Natural killer cell (primary cell): ENCODE results near the gene FOXJ2. TPM values are rescaled to one million over a fixed set of nuclear protein-coding genes. Genes with fewer than 3 reads are reported as not detected.
"Not testable (repeated sequence)": the region's sequence is repeated elsewhere in the genome, so short reads cannot be mapped to it uniquely, and the experiment has no call there.

Experiments
- ATAC-seq, 3 donors: fragments of 150-1000 bp in 2 of 3; fragments of 200-7000 bp in 1 of 3; cut with Tn5 transposase; 1 replicate in 1 of 3; 2 replicates in 2 of 3; pipeline ENCODE4 v1.10.0; 2021; ENCODE audit warnings: mild to moderate bottlenecking in 2 of 3, moderate library complexity in 2 of 3
- DNase-seq, 2 donors: peaks; one replicate each; pipeline versions ENCODE4 v3.0.0 to v3.0.0-alpha.2; 2013 to 2021; ENCODE audit warnings: mixed read lengths in 1 of 2
- H3K27ac ChIP-seq: one replicate; pipeline ENCODE4 v1.5.1; 2013; ENCODE audit warnings: mild to moderate bottlenecking, low read length
- H3K27me3 ChIP-seq: one replicate; pipeline ENCODE4 v1.6.1; 2013; ENCODE audit warnings: low read length; ENCODE audit not compliant: control insufficient read depth, insufficient read depth
- H3K36me3 ChIP-seq: one replicate; pipeline ENCODE4 v1.6.1; 2013; ENCODE audit warnings: low read length; ENCODE audit not compliant: control insufficient read depth, insufficient read depth
- H3K4me1 ChIP-seq: one replicate; pipeline ENCODE4 v1.6.1; 2013; ENCODE audit warnings: low read length; ENCODE audit not compliant: control insufficient read depth, insufficient read depth
- H3K4me3 ChIP-seq: one replicate; pipeline ENCODE4 v1.5.1; 2013; ENCODE audit warnings: low read length
- H3K9me3 ChIP-seq: one replicate; pipeline ENCODE4 v1.6.1; 2013; ENCODE audit warnings: low read length; ENCODE audit not compliant: control insufficient read depth, insufficient read depth
- H3K27ac Mint-ChIP-seq, 2 donors: one replicate each; pipeline ENCODE4 v1.8.0; 2022; ENCODE audit warnings: mild to moderate bottlenecking in 2 of 2, mixed read lengths in 2 of 2, moderate library complexity in 1 of 2
- H3K27me3 Mint-ChIP-seq, 2 donors: one replicate each; pipeline ENCODE4 v1.8.0; 2022; ENCODE audit warnings: low read depth in 2 of 2, mixed read lengths in 2 of 2
- H3K36me3 Mint-ChIP-seq: one replicate; pipeline ENCODE4 v1.8.0; 2022; ENCODE audit warnings: mixed read lengths
- H3K4me1 Mint-ChIP-seq, 2 donors: one replicate each; pipeline ENCODE4 v1.8.0; 2022; ENCODE audit warnings: mixed read lengths in 2 of 2
- H3K4me3 Mint-ChIP-seq: one replicate; pipeline ENCODE4 v1.8.0; 2022; ENCODE audit warnings: mild to moderate bottlenecking, moderate library complexity, mixed read lengths
- H3K9me3 Mint-ChIP-seq, 2 donors: one replicate each; pipeline ENCODE4 v1.8.0; 2022; ENCODE audit warnings: mixed read lengths in 2 of 2
- whole genome bisulfite sequencing: methylation state at CpG from one replicate; pipeline ENCODE4 v1.1.7; 2013; ENCODE audit warnings: missing lambda C conversion rate; ENCODE audit not compliant: insufficient coverage; 5-methylcytosine and 5-hydroxymethylcytosine counted together
- intact Hi-C: fragments of 100-400 bp; cut with micrococcal nuclease; formaldehyde crosslinking; loops from one replicate; pipeline ENCODE4 v1.14.2; 2022
- total RNA-seq, 4 donors: library from RNA; stranded (reverse); fragments of 120-200 nt in 1 of 4; gene quantifications; one replicate each; pipeline versions ENCODE4 v1.2.3 to v1.2.4, GENCODE V29; 2013 to 2022
- TF ChIP-seq, protein P1 (sequence below): fragments of 200-600 bp; IDR thresholded peaks from one replicate; pipeline ENCODE4 v1.8.0; 2022; ENCODE audit warnings: antibody characterized with exemption

FOXJ2 gene
- total RNA-seq, 3 donors from 2014 or later (not counting 1 experiment from before 2014, with no cell fraction given), result 27.8 to 28.5 (median 28.4) TPM

DNA sequence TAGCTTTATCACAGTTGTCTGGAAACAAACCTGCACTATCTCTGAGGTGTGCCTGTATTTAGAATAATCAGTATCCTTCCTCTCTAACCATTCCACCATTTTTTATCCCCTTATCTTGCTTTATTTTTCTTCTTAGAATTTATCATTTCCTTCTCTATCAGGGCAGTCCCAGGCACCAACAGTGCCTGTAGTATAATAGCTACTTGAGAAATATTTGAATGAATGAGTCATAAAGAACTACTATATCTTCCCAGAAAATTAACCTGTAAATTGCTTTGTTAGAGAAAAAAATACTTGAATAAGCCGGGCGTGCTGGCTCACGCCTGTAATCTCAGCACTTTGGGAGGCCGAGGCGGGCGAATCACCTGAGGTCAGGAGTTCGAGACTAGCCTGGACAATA lies 21.2 kb upstream of the FOXJ2 start:
- TF ChIP-seq, protein P1, sequence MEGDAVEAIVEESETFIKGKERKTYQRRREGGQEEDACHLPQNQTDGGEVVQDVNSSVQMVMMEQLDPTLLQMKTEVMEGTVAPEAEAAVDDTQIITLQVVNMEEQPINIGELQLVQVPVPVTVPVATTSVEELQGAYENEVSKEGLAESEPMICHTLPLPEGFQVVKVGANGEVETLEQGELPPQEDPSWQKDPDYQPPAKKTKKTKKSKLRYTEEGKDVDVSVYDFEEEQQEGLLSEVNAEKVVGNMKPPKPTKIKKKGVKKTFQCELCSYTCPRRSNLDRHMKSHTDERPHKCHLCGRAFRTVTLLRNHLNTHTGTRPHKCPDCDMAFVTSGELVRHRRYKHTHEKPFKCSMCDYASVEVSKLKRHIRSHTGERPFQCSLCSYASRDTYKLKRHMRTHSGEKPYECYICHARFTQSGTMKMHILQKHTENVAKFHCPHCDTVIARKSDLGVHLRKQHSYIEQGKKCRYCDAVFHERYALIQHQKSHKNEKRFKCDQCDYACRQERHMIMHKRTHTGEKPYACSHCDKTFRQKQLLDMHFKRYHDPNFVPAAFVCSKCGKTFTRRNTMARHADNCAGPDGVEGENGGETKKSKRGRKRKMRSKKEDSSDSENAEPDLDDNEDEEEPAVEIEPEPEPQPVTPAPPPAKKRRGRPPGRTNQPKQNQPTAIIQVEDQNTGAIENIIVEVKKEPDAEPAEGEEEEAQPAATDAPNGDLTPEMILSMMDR, result no peak
- intact Hi-C loops, result no loop called here
- ATAC-seq (no peak), DNase-seq (no peak)
- H3K36me3 ChIP-seq, result no peaks in the 10 kb centered on the region
- H3K36me3 Mint-ChIP-seq, result no peaks in the 10 kb centered on the region
- H3K9me3 ChIP-seq, result no peaks in the 10 kb centered on the region
- H3K27me3 Mint-ChIP-seq, result peaks cover 22% of the 10 kb centered on the region in 2 donors
- H3K9me3 Mint-ChIP-seq, result no peaks in the 10 kb centered on the region
- no peaks in the 10 kb centered on the region for H3K4me1 Mint-ChIP-seq
- H3K4me3 ChIP-seq, result no peak overlapping the region
- no peak overlapping the region for H3K27ac ChIP-seq
- WGBS, result 95% methylated on average over 7 of the region's 7 CpGs
- no peaks in the 10 kb centered on the region for H3K4me1 ChIP-seq
- no peak overlapping the region for H3K4me3 Mint-ChIP-seq
- no peaks in the 10 kb centered on the region for H3K27me3 ChIP-seq
- no peak overlapping the region for H3K27ac Mint-ChIP-seq

DNA sequence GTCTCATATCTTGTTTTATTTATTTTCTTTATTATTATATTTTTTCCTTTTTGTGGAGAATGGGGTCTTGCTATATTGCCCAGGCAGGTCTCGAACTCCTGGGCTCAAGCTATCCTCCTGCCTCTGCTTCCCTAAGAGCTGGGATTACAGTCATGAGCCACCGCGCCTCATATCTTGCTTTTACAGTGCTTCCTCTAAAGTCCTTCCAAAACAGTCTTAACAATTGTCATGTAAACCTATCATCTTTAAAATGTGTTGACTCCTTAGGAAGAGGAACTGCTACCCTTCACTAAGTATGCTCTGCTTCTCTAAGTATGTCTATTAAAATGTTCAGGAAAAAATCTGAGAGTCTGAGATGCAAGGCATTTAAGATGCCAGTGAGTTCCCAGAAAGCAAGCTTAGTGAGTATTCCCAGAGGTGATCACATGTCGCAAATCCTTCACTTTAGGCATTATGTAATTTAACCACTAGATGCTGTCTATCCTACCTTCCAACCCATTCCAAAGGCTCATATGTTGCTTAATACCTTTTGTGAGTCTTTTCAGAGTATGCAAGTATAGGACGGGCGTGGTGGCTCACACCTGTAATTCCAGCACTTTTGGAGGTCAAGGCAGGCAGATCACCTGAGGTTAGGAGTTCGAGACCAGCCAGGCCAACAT lies 19.7 kb upstream of the FOXJ2 start:
- H3K27ac ChIP-seq, result no peak overlapping the region
- peaks cover 30 to 32% of the 10 kb centered on the region in 2 donors for H3K27me3 Mint-ChIP-seq
- WGBS, result 93% methylated on average over 7 of the region's 7 CpGs

DNA sequence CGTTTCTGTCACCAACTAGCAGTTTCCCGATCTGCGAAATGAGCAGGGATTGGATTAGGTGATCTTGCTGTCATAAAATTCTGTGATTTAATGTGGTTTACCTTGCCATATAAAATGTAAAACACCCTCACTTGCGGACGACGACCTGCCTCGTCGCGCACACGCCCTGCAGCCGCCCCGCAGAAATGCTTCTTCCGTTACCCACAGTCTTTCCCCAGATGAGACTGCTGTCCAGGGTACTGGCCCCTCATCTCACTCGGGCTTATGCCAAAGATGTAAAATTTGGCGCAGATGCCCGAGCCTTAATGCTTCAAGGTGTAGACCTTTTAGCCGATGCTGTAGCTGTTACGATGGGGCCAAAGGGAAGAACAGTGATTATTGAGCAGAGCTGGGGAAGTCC lies 17.7 kb upstream of the FOXJ2 start:
- Mint-ChIP-seq H3K27ac (no peak overlapping the region), H3K4me1 (no peaks in the 10 kb centered on the region), H3K4me3 (no peak overlapping the region), H3K36me3 (no peaks in the 10 kb centered on the region), H3K27me3 (peaks cover 31 to 33% of the 10 kb centered on the region in 2 donors), H3K9me3 (no peaks in the 10 kb centered on the region)
- H3K27me3 ChIP-seq, result peaks cover 19% of the 10 kb centered on the region
- DNase-seq, result no peak
- TF ChIP-seq, protein P1, result no peak
- H3K36me3 ChIP-seq, result no peaks in the 10 kb centered on the region
- H3K27ac ChIP-seq, result no peak overlapping the region
- ATAC-seq, result no peak
- H3K4me3 ChIP-seq, result no peak overlapping the region
- intact Hi-C loops, result no loop called here
- 95% methylated on average over 18 of the region's 18 CpGs for WGBS
- no peaks in the 10 kb centered on the region for H3K9me3 ChIP-seq
- H3K4me1 ChIP-seq, result peaks cover 13% of the 10 kb centered on the region

More for the DNA sequence above, 19.7 kb upstream of the FOXJ2 start:
- no peak overlapping the region for H3K4me3 Mint-ChIP-seq
- Histone ChIP-seq H3K9me3 (no peaks in the 10 kb centered on the region), H3K27me3 (peaks cover 3% of the 10 kb centered on the region), H3K4me1 (no peaks in the 10 kb centered on the region), H3K36me3 (no peaks in the 10 kb centered on the region), H3K4me3 (no peak overlapping the region)
- intact Hi-C loops, result no loop called here
- H3K36me3 Mint-ChIP-seq, result no peaks in the 10 kb centered on the region
- TF ChIP-seq, protein P1, result no peak
- H3K4me1 Mint-ChIP-seq, result no peaks in the 10 kb centered on the region
- no peak for DNase-seq
- ATAC-seq, result no peak
- no peak overlapping the region for H3K27ac Mint-ChIP-seq
- no peaks in the 10 kb centered on the region for H3K9me3 Mint-ChIP-seq

DNA sequence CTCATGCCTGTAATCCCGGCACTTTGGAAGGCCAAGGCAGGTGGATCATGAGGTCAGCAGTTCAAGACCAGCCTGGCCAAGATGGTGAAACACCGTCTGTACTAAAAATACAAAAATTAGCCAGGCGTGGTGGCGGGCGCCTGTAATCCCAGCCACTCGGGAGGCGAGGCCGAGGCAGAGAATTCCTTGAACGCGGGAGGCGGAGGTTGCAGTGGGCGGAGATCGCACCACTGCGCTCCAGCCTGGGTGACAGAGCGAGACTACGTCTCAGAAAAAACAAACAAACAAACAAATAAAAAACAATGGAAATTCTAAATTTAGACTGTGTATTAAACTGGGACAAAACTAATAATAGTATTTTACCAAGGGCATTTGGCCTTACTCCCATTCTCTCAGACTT lies 14.3 kb upstream of the FOXJ2 start:
- intact Hi-C loops, H3K4me3 ChIP-seq, H3K27ac Mint-ChIP-seq: not testable (repeated sequence)

More for the DNA sequence above, 14.3 kb upstream of the FOXJ2 start:
- H3K4me1 Mint-ChIP-seq, H3K9me3 Mint-ChIP-seq, ATAC-seq, H3K9me3 ChIP-seq, H3K27ac ChIP-seq, H3K36me3 Mint-ChIP-seq, DNase-seq, H3K36me3 ChIP-seq: not testable (repeated sequence)
- peaks cover 13% of the 10 kb centered on the region for H3K4me1 ChIP-seq
- Mint-ChIP-seq H3K27me3 (peaks cover 31 to 33% of the 10 kb centered on the region in 2 donors), H3K4me3 (peak overlapping the region; percentile 50)
- peaks cover 20% of the 10 kb centered on the region for H3K27me3 ChIP-seq
- 85% methylated on average over 14 of the region's 16 CpGs for WGBS
